Right atrium auricular region (tissue), 2 donors: ENCODE data around the gene LIN54. TPM values are rescaled to one million over a fixed set of nuclear protein-coding genes. Genes with fewer than 3 reads are reported as not detected.

ENCODE experiments used
- DNase-seq: peaks from one replicate; pipeline ENCODE4 v3.0.0-alpha.2; 2019; ENCODE audit warnings: low spot score
- H3K27ac ChIP-seq, 2 donors: fragments of 200-600 bp; sonication (generic); 1 replicate in 1 of 2; 2 replicates in 1 of 2; pipeline ENCODE4 v1.5.1; 2016 to 2019
- H3K27me3 ChIP-seq, 2 donors: fragments of 200-600 bp; sonication (generic); one replicate each; pipeline versions ENCODE4 v1.5.1 to v1.6.0; 2017 to 2019
- H3K36me3 ChIP-seq: fragments of 200-600 bp; sonication (generic); one replicate; pipeline ENCODE4 v1.5.1; 2016
- H3K4me1 ChIP-seq, 2 donors: fragments of 200-600 bp; sonication (generic); one replicate each; pipeline versions ENCODE4 v1.5.1 to v1.6.0; 2017 to 2019
- H3K4me3 ChIP-seq, 2 donors: fragments of 200-600 bp; sonication (generic); 1 replicate in 1 of 2; 2 replicates in 1 of 2; pipeline ENCODE4 v1.5.1; 2017 to 2019; ENCODE audit warnings: mild to moderate bottlenecking in 1 of 2, moderate library complexity in 1 of 2
- H3K9me3 ChIP-seq, 2 donors: fragments of 200-600 bp; sonication (generic); one replicate each; pipeline ENCODE4 v1.5.1; 2019
- CTCF ChIP-seq, 2 donors: fragments of 200-600 bp; sonication (generic); IDR thresholded peaks; one replicate each; pipeline ENCODE4 v1.5.1; 2019; ENCODE audit warnings: antibody characterized with exemption in 2 of 2
- total RNA-seq, 2 donors: library from RNA; depleted of rRNA; stranded (reverse); fragments of >200 nt; gene quantifications; one replicate each; pipeline ENCODE4 v1.1.0, GENCODE V29; 2016

Gene LIN54
- total RNA-seq, 2 donors from 2014 or later, result 4.8 to 6.2 TPM

DNA sequence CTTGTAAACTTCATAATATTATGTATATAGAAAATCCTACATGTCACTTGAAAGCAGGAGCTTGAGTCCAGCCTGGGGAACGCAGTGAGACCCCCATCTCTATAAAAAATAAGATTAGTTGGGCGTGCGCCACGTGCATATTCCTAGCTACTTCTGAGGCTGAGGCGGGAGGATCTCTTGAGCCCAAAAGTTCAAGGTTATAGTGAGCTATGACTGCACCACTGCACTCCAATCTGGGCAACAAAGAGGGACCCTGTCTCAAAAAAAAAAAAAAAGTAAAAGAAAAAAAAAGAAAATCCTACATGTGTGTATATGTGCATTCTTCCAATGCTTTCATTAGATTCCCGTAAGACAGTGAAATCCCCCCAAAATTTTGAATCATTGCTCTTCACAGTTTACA is 121.3 kb downstream of the LIN54 start:
- Histone ChIP-seq H3K27me3 (no peaks in the 10 kb centered on the region), H3K27ac (peak overlapping the region in 1 of 2 donors; percentile 97), H3K4me1 (peaks cover 0 to 40% of the 10 kb centered on the region in 2 donors), H3K36me3 (peaks cover 12% of the 10 kb centered on the region), H3K4me3 (peak overlapping the region; percentile 83 to 87), H3K9me3 (no peaks in the 10 kb centered on the region)
- DNase-seq, result no peak
- no peak for TF ChIP-seq CTCF (IDR thresholded peaks at IDR 0.05)

- TF ChIP-seq CTCF (IDR thresholded peaks at IDR 0.05), result no peak
- DNase-seq, result no peak
- Histone ChIP-seq H3K27me3 (no peaks in the 10 kb centered on the region), H3K4me1 (peaks cover 0 to 36% of the 10 kb centered on the region in 2 donors), H3K9me3 (no peaks in the 10 kb centered on the region), H3K4me3 (no peak overlapping the region), H3K36me3 (no peaks in the 10 kb centered on the region), H3K27ac (no peak overlapping the region)
These were observed 124.3 kb downstream of the LIN54 start for GRCh38 chr4:82886147-82886942.

GRCh38 chr4:82885410-82885809 is 125.2 kb downstream of the LIN54 start:
- no peak for TF ChIP-seq CTCF (IDR thresholded peaks at IDR 0.05)
- Histone ChIP-seq H3K9me3 (no peaks in the 10 kb centered on the region), H3K4me3 (no peak overlapping the region), H3K4me1 (peaks cover 0 to 36% of the 10 kb centered on the region in 2 donors), H3K27me3 (no peaks in the 10 kb centered on the region), H3K36me3 (no peaks in the 10 kb centered on the region), H3K27ac (no peak overlapping the region)
- no peak for DNase-seq

Other genes starting within 250 kb of the LIN54 start
- gene SCD5, start 212.0 kb downstream of the LIN54 start, total RNA-seq, result 10 to 100 TPM in 1 of 2 donors, 1 to 10 TPM in 1; 9.7 to 14.0 TPM
- gene SEC31A, start 119.7 kb downstream of the LIN54 start, total RNA-seq, result 100 to 1,000 TPM; 107 to 116 TPM
- 1 to 10 TPM; 2.2 to 3.0 TPM for gene THAP9, start 110.1 kb downstream of the LIN54 start, total RNA-seq
- gene COPS4, start 24.4 kb upstream of the LIN54 start, total RNA-seq, result 10 to 100 TPM; 55.2 to 58.1 TPM
- 1 to 10 TPM in 1 of 2 donors, under 1 TPM in 1; 0.48 to 2.1 TPM for gene PLAC8, start 103.9 kb upstream of the LIN54 start, total RNA-seq